Activated CD4-positive, alpha-beta T cell treated with anti-CD3 and anti-CD28 coated beads, Interleukin-10, Interleukin-2, amounts not matched to agents 100 ng/mL and 50 ng/mL, durations not matched to agents 16 hours and 8 hours (primary cell): Measurements from ENCODE around the gene EMC8.
"Not testable (repeated sequence)": the region's sequence is repeated elsewhere in the genome, so short reads cannot be mapped to it uniquely, and the experiment has no call there.

Source experiments
- DNase-seq: peaks from one replicate; pipeline ENCODE4 v3.0.0-alpha.2; 2020

The EMC8 gene

DNA sequence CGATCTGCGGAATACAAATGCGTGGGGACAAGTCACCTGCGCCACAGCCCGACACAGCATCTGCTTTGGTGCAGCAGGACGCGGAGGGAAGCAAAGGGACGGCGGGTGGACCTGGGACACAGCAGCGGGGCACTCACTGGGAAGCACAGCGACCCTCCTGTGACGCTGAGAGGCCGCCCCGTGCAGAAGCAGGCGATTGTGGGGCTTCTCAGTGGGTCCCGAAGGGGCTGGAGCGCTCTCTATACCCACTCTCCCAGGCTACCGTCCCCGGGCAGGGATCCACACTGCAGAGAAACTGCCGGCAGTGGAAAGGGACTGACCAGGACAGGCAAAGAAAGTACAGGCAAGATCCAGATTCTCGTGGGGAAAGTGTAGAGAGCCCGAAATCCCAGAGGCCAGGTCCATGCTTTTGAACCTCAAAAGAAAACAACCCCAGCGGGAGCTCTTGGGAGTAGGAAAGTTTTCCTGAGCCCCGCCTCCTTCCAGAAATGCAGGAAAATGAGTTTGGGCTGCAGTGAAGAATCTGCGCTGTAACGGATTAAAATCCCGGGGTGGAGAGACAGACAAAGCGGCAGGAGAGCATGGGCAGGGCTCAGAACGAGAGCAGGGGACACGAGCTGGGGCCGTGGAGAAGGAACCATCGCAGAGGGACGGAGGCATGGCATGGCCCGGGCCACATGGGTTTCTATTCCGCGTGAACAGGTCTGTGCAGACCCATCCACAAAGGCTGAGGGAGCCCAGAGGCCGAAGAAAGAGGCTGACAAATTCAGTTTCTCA, 12.9 kb upstream of the EMC8 start:
- no peak for DNase-seq

DNA sequence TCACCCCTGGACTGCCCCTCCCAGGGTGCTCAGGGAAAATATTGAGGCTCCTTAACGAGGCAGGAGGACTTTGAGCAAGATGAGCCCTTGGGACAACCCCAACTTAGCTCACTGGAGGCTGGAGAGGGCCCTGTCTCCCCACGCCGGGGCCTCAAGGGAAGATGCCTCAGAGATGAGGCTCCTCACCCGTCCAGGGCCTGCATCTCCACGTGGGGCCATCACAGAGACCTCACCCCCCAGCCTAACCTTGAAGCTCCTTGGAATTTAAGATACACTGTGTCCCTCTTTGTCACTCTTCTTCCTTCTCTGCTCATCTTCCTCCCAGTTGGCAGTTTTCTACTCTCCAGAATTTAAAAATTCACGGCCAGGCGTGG, 11.4 kb upstream of the EMC8 start:
- DNase-seq = no peak

DNA sequence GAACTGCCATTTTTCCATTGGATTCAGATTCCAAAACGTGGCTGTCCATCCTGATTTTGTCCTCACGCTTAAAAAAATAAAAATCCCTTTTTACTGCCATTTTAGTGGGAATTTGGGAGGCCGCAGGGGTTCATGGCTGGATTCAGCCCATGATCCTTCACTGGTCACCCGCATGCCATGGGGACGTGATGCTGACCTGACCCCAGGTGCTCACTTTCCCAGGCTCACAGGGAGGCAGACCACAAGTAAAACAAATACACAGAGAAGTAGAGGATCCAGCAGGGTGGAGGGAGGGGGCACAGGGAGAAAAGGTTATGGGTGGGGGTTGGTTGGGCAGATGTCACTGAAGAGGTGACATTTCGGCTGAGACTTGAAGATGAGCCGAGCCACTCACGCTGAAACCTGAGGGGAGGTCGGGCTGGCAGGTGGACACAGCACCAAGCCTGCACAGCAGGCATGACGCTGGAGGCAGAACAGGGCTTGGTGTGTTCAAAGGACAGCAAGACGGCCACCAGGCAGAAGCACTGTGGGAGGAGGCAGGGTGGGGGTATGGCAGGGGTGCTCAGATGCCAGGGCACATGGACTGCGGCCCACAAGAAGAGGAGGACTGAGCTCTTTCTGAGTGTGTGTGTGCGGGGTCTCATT, 10.9 kb upstream of the EMC8 start:
- DNase-seq = no peak

DNA sequence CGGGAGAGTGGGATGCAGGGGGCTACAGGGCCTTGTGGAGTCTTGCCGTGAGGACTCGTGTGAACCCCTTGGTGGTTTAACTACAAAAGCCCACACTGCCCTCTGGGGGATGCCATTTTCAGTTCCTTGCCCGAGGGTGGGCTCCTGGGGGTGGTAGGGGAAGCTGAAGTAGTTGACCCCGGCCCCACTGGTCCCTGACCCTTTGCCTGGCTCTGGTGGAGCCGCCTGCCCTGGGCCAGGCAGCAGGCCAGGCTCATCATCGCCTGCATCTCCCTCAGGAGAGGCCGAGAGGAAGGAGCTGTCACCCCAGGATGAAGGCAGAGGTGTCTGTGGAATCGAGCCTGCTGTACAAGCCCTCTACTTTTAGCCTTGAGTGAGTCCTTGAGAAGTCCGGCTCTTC, 10.3 kb upstream of the EMC8 start:
- no peak for DNase-seq

DNA sequence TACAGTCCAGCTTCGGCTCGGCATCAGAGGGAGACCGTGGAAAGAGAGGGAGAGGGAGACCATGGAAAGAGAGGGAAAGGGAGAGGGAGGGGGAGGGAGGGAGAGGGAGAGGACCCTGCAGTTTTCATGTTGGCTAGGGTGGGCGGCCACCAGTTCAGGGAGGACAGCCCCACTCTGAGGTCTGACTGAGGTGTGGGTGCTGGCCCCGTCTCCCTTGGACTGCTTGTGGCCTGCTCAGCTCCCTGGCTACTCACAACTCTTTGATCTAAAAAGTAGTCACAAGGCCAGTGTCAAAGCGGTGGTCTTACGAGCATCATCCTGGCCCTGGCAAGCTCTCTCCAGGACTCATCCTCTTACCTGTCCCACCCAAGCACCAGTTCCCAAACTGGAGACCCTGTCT, 9.6 kb upstream of the EMC8 start:
- DNase-seq = no peak

DNA sequence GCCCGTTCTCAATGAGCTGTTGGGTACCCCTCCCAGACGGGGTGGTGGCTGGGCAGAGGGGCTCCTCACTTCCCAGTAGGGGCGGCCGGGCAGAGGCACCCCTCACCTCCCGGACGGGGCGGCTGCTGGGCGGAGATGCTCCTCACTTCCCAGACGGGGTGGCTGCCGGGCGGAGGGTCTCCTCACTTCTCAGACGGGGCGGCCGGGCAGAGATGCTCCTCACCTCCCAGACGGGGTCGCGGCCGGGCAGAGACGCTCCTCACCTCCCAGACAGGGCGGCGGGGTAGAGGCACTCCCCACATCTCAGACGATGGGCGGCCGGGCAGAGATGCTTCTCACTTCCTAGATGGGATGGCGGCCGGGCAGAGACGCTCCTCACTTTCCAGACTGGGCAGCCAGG, 8.8 kb upstream of the EMC8 start:
- not testable (repeated sequence) for DNase-seq

DNA sequence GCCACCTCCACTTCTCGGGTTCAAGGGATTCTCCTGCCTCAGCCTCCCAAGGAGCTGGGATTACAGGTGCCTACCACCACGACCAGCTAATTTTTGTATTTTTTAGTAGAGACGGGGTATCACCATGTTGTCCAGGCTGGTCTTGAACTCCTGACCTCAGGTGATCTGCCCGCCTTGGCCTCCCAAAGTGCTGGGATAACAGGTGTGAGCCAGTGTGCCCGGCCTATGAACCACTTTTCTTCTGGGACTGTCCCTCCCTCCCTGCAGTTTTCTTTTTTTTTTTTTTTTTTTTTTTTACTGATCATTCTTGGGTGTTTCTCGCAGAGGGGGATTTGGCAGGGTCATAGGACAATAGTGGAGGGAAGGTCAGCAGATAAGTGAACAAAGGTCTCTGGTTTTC, 8.0 kb upstream of the EMC8 start:
- not testable (repeated sequence) for DNase-seq

DNA sequence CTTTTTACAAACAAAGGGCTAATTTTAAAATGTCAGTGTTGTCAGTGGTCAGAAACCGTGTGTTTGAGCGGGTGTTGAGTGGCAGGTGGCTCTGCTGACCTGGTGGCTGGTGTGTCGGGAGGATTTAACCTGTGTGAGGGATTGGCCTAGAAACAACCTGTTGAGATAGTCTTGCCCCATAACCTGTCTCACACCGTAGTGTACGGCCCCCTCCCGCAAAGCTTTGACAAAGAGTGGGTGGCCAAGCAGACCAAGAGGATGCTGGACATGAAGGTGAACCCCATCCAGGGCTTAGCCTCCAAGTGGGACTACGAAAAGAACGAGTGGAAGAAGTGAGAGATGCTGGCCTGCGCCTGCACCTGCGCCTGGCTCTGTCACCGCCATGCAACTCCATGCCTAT, 7.2 kb upstream of the EMC8 start:
- DNase-seq = no peak

DNA sequence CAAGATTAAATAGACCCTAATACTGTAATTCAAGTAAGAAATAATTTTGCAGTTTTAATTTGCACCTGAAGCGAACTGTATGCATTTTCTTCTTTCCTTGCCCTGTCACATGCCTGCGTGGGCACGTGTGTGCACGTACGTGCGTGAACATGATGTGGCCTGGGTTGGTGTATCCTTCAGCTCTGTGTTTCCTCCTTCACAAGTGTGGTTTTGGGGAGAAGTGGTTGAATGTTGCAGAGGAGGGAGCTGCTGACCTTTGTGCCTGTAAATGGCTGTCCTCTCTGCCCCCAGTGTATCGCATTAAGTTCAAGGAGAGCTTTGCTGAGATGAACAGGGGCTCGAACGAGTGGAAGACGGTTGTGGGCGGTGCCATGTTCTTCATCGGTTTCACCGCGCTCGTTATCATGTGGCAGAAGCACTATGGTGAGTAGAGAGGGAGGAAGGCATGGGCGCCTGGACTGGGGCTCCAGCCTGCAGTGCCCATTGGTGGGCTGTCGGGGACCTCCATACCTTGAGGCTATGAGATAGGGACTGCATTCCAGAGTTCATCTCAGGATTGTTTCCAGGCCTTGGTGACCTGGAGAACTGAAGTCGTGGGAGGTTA, 6.2 kb upstream of the EMC8 start:
- no peak for DNase-seq

DNA sequence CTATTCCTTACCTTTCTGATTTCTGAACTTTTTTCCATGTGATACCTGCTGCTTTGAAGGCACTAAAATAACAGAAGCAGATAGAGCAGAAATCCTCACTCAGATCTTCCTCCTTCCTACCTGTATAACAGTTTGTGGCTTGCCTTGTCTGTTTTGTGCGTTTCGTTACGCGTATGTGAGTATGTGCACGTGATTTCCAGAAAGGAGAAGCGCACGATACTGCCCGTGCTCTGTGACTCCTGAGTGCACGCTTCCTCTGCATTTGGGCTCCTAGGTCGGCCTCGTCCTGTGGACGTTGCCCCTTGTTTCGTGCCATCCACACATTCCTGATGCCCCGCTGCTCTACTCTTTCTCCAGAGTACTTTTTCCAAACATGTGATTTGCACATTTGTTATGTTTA, 4.2 kb upstream of the EMC8 start:
- DNase-seq = no peak

DNA sequence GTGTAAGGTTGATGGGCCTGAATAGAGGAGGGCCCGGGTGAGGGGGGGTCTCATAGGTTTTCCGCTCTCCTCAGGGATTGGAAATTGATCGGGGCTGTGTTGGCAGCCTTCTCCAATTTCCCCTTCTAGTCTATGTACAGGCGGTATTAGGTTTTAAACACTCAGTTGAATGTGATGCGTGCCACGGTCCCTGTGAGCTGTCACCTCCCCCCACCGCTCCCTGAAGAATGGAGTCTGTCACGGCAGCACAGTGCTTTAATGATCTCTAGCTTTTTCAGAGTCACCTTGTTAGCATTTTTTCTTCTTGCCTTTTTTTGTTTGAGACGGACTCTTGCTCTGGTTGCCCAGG, 951 bp upstream of the EMC8 start:
- peak; percentile 8 for DNase-seq

DNA sequence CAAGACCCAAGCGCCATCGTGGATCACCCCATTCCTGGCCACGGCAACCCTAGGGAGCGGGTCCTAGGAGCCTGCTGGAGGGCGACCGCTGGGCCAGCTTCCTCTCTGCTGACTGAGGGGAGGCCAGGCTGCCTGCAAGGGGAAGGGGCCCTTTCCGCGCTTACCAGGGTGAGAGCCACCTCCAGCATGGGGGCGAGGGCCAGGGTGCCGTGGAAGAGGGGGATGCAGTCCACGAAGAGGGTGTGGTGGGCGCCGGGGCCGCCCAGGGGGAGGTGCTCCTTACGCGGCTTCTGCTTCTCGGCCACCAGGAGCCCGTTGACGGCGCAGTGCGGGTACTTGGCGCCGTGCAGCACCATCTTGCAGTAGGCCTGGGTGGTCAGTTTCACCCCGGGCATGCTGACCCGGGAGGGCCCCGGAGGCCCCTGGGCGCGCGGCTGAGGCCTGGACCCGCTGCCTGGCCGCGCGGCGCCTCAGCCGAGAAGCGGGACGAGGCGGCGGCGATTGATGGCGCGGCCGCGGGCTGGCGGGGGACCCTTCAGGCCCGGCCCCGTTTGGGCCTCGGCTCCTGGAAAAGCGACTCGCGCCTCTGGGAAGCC, 345 bp downstream of the EMC8 start:
- peak; percentile 31 for DNase-seq

DNA sequence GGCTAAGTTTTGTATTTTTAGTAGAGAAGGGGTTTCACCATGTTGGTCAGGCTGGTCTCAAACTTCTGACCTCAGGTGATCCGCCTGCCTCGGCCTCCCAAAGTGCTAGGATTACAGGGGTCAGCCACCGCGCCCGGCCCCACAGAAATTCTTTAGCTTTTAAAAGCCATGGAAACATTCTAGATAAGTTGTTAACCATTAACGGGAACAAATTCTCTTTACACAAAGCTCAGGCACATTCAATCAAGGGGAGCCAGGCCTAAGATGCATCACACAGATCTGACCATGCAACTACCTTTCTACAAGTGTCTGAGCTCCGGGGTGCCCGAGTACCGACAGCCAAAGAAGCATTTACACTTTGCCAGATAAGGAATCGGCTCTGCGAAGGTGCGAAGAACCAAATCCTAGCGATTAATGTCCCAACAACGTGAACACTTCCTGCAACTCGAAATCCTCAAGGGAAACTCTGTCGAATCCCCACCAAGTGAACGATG, 1.0 kb downstream of the EMC8 start:
- DNase-seq = no peak

DNA sequence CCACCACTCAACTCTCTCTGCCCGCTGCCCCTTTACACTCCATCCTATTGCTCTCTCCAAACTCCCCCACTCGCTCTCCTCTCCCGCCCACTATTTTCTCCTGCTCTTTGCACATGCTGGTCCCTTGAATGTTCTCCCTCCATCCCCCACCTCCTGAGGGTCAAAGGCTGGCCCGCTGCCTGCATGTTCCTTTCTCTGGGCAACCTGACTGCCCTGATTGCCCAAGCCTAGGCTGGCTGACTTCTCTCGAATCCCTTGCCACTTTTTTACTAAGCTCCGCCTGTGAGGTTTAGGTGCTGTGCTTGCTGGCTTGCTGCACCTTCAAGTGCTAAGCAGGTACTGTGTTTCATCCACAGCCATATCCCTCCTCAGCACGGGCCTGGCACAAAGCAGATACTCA, 2.7 kb downstream of the EMC8 start:
- no peak for DNase-seq

DNA sequence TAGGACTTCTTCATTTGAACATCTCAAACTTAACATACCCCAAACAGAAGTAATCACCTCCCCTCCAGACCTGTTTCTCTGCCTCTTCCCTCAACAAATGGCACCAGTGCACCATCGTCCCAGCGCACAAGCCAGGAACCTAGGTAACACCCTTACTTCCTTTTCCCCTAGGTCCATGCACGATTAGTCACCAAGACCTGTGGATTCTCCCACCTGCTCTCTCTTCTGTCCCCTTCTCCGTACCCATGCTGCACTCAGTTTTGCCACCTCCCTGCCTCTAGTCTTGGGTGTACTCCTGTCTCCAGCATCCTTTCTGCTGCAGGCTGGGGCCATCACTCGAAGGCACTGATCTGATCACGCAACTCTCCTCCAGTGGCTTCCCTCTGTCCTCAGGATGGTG, 3.2 kb downstream of the EMC8 start:
- no peak for DNase-seq

DNA sequence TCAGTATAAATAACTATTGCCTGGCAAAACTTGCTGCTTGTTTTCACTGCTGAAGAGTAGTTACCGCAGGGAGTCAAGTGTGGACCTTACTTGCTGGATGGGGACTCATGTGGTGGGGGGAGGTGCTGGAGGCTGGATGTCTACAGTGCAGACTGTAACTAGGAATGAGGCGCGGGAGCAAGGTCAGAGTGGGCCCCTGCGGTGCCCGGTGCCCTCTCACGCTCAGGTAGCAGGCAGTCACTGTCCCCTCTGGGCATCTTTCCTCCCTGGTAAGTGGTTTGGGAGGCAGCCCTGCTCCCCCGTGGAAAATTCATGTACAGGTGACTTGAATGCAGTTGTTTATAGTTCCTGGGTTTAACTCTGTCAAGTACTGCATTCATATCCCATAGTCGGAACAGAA, 4.6 kb downstream of the EMC8 start:
- no peak for DNase-seq

DNA sequence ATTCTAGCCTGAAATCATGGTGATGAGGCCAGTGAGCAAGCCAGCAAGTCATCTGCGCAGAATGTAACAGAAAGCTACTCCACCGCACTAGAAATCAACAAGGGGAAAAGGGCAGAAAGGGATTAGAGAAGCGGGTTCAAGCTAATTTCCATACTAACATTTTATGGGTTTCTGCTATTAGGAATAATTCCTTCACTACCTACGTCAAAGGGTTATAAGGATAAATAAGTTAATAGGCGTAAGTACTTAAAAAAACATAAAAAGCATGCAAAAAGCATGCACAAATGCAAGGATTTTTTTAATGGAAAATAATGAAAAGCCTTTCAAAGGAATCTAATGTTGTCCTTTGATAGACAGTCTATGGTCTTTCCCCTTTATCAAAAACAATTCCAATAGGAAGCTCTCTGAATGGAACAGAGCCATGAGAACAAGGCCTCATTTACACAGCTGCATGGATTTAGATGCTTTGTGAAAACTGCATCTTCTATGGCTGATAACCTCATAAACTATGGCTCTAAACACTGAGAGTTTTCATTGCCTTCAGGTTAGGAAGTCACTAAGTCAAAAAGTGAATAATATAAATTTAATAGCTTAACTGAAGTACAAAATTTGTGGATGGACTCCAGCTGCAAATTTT, 5.6 kb downstream of the EMC8 start:
- DNase-seq = no peak

DNA sequence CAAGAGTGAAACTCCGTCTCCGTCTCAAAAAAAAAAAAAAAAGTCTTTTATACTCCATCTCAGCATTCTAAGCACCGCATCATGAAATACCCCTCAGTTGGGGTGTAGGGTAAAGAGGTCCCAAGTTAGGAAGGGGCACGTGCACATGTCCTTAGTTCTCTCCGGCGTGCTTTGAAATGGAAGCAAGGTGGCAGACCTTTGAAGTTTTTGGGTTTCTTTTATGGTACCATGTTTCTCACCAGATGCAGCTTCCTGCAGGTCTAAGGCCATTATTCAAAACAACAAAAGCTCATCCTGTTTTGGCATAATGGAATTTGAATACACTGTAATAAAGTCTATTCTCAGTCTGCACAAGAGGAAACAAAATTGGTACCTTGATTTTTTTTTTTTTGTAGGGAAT, 9.6 kb downstream of the EMC8 start:
- DNase-seq = no peak

DNA sequence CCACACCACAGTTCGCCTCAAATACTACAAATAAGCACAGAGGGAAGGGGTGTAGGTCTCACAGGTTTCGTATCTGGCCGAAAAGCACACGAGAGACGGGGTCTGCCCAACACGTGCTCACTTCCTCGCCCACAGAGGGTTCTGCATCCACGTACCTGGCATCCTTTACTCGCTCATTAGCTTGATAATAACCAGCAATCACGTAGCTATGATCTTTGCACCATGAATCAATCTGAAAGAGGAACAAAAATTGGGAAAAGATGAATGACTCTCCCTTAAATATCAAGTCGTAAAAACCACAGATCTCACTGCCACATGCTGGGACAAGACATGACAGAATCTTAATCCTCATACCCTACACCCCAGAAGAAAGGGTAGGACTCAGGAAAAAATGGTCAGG, 10.5 kb downstream of the EMC8 start:
- DNase-seq = no peak

DNA sequence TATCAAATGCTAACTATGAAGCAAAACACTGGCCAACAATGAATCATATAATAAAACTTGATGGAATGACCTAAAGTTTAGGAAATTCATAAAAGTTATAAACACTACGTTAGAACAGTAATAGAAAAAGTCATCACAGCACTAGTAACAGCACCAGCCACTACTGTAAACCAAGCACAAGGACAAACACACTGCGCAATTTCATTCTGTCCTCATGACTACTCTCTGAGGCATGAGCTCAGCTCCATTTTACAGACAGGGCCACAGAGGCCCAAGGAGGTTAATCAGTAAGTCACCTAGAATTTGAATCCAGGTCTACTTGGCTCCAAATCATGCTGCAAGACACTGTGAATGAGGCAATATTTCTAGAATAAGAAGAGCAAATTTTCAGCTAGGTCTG, 13.4 kb downstream of the EMC8 start:
- no peak for DNase-seq

DNA sequence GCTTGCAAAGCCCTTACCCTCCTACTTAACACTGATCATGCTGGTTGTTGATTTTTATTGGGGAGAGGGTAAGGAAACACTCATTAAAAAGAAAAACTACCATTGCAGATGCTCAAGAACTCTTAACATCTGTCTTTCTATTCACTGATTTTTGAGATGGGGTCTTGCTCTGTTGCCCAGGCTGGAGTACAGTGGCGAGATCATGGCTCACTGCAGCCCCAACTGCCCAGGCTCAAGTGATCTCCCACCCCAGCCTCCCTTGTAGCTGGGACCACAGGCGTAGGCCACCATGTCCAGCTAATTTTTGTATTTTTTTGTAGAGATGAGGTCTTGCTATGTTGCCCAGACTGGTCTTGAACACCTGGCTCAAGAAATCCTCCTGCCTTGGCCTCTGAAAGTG, 14.5 kb downstream of the EMC8 start:
- DNase-seq = no peak

DNA sequence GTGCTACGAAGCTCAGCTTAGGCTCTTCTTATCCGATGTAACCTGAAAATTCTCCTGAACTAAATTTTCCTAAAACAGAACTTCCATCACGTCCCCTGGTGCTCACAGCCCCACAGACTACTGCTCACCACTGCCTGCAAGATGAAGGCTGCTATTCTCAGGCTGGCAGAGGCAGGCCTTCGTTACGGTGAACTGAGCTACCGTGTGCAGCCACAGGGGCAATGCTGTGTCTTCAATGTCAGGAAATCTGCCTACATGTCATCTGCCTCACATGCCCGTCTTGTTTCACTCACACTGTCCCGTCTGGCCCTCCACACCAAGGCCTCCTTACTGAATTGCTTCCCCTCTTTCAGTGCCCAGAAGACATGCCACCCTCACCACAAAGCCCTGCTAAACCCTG, 15.9 kb downstream of the EMC8 start:
- DNase-seq = no peak

DNA sequence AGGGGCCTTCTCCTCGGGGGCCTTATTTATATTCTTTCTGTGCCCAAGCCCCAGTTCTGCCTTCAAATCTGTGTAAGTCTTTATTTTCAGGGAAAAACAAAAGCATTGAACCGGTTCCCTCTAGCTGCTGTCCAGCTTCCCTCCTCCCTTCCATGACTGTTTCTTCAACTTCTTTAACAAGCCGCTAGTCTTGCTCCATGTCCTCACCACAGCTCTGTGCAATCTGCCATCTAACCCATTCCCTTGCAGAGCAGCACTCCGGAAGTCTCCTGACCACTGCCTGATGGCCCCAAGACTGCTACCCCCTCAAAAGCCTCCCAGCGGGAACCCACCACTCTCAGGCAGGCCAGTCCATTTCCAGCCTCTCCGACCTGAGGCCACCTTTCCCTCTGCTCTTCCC, 16.9 kb downstream of the EMC8 start:
- no peak for DNase-seq
